Measurements from ENCODE around the gene CACNB2. TPM values are rescaled to one million over a fixed set of nuclear protein-coding genes. Genes with fewer than 3 reads are reported as not detected.
"Not testable (repeated sequence)": the region's sequence is repeated elsewhere in the genome, so short reads cannot be mapped to it uniquely, and the experiment has no call there.

CACNB2 gene
- total and polyA plus RNA-seq, 2 of the 13 experiments (the other 11 are each of a cell fraction or from before 2014, with no cell fraction given), result not detected

DNA sequence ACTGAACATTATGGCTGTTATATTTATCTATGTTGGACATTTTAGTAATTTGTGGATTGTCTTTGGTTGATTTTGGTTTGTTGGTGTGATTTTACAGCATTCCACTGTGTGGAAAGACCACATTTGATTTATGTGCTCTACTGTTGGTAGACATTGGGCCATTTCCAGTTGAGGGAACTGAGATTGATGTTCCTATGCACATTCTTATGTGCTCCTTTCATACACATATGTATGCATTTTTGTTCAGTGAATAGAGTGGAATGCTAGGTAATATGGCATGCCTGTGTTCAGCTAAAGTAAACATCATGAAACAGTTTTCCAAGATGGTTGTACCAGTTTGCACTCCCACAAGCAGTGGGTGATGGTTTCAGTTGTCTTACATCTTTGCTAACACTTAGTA is 15.1 kb downstream of the CACNB2 start:
- ATAC-seq (no peak), FAIRE-seq (no peak), DNase-seq (ENCODE audit: low spot score) (no peak)
- in situ Hi-C loops (cut with HindIII; ENCODE audit: extremely low pct_ligation_motif_present, low pct_unique_long_range_greater_than_20kb), result no loop called here
- no peak overlapping the region for H3K27ac ChIP-seq (ENCODE audit: extremely low read length, insufficient read depth, low read length)
- no peak overlapping the region for H3K4me2 ChIP-seq (ENCODE audit: low read depth, low read length)
- no peaks in the 10 kb centered on the region for H3K36me3 ChIP-seq (replicated peaks in 1 of 2; ENCODE audit: control insufficient read depth in 1 of 2, insufficient read depth in 2 of 2, low read length in 2 of 2)
- ChIA-PET POLR2A (no interaction called here), CTCF (ENCODE audit: low intra/inter-chr PET ratio, low total read pairs) (no interaction called here)
- no TSS peak for BruUV-seq (replicated peaks)
- H4K20me1 ChIP-seq (ENCODE audit: insufficient read depth, low read length), result no peaks in the 10 kb centered on the region
- TF ChIP-seq, protein P1, sequence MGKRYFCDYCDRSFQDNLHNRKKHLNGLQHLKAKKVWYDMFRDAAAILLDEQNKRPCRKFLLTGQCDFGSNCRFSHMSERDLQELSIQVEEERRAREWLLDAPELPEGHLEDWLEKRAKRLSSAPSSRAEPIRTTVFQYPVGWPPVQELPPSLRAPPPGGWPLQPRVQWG (CRISPR knock-in tag; IDR thresholded peaks at IDR 0.05; ENCODE audit: borderline replicate concordance, low read depth), result no peak
- no peak for TF ChIP-seq ARNT2 (CRISPR knock-in tag; IDR thresholded peaks at IDR 0.05; ENCODE audit: low read depth)
- H3K27me3 ChIP-seq (ENCODE audit: control insufficient read depth in 1 of 2, insufficient read depth in 2 of 2, low read length in 2 of 2), result peaks cover 0 to 8% of the 10 kb centered on the region in 2 experiments; a peak in 3 of 5 replicates
- no peaks in the 10 kb centered on the region for H3K79me2 ChIP-seq (ENCODE audit: insufficient read depth, low read length)
- no peaks in the 10 kb centered on the region for H3K4me1 ChIP-seq (ENCODE audit: insufficient read depth, low read length)
- H2AFZ ChIP-seq (ENCODE audit: low read length), result no peak overlapping the region
- no peak overlapping the region for H3K9ac ChIP-seq (ENCODE audit: insufficient read depth, low read depth, low read length)
- H3K9me3 ChIP-seq (ENCODE audit: low read length), result no peaks in the 10 kb centered on the region
- intact Hi-C loops (cut with micrococcal nuclease; ENCODE audit: unreplicated experiment), result no loop called here
- H3K4me3 ChIP-seq (replicated peaks in 1 of 3; ENCODE audit: insufficient read depth in 1 of 3, low read depth in 2 of 3, low read length in 3 of 3), result no peak overlapping the region

DNA sequence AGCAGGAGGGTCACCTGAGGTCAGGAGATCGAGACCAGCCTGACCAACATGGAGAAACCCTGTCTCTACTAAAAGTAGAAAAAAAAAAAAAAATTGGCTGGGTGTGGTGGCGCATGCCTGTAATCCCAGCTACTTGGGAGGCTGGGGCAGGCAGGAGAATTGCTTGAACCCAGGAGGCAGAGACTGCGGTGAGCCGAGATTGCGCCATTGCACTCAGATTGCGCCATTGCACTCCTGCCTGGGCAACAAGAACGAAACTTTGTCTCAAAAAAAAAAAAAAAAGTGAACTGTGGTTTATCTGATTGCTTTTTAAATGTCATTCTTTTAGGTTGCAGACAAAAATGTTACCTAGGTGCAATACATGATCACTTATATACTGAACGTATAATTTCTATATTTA is 16.6 kb downstream of the CACNB2 start:
- H4K20me1 ChIP-seq (ENCODE audit: insufficient read depth, low read length); FAIRE-seq; in situ Hi-C loops (cut with HindIII; ENCODE audit: extremely low pct_ligation_motif_present, low pct_unique_long_range_greater_than_20kb); H2AFZ ChIP-seq (ENCODE audit: low read length); ATAC-seq; H3K4me2 ChIP-seq (ENCODE audit: low read depth, low read length); BruUV-seq (replicated peaks); H3K36me3 ChIP-seq (replicated peaks in 1 of 2; ENCODE audit: control insufficient read depth in 1 of 2, insufficient read depth in 2 of 2, low read length in 2 of 2); POLR2A ChIA-PET; H3K27me3 ChIP-seq (ENCODE audit: control insufficient read depth in 1 of 2, insufficient read depth in 2 of 2, low read length in 2 of 2); DNase-seq (ENCODE audit: low spot score); H3K4me1 ChIP-seq (ENCODE audit: insufficient read depth, low read length); H3K79me2 ChIP-seq (ENCODE audit: insufficient read depth, low read length); H3K27ac ChIP-seq (ENCODE audit: extremely low read length, insufficient read depth, low read length); H3K9me3 ChIP-seq (ENCODE audit: low read length); H3K4me3 ChIP-seq (replicated peaks in 1 of 3; ENCODE audit: insufficient read depth in 1 of 3, low read depth in 2 of 3, low read length in 3 of 3); CTCF ChIA-PET (ENCODE audit: low intra/inter-chr PET ratio, low total read pairs); intact Hi-C loops (cut with micrococcal nuclease; ENCODE audit: unreplicated experiment); H3K9ac ChIP-seq (ENCODE audit: insufficient read depth, low read depth, low read length): not testable (repeated sequence)
- TF ChIP-seq CEBPB (IDR thresholded peaks at IDR 0.05; ENCODE audit: borderline replicate concordance, low read depth, low read length), result peak; percentile 54; the same call in 1 of the 2 replicates
- WGBS (ENCODE audit: low lambda C conversion rate), result 17% methylated on average over 8 of the region's 8 CpGs
